ENCODE results near the gene BTG3. TPM values are rescaled to one million over a fixed set of nuclear protein-coding genes. Genes with fewer than 3 reads are reported as not detected.

Gene BTG3
- total RNA-seq, 2 experiments from 2014 or later: 81.9 to 84.0 TPM

GRCh38 chr21:17578162-17578561, 34.5 kb downstream of the BTG3 start:
- CTCF ChIA-PET: no interaction called here
- no peak for DNase-seq
- Histone ChIP-seq H3K4me1 (ENCODE audit: insufficient read depth, low read length) (no peaks in the 10 kb centered on the region), H3K36me3 (ENCODE audit: insufficient read depth, low read length) (no peaks in the 10 kb centered on the region), H3K9me3 (ENCODE audit: control insufficient read depth in 1 of 2, insufficient read depth in 1 of 2, low read length in 2 of 2) (no peaks in the 10 kb centered on the region), H3K4me3 (ENCODE audit: low read length) (no peak overlapping the region), H3K27ac (ENCODE audit: low read depth in 1 of 2, low read length in 2 of 2) (no peak overlapping the region), H3K27me3 (ENCODE audit: control insufficient read depth in 1 of 2, insufficient read depth in 2 of 2, low read length in 2 of 2) (peaks cover 0 to 1% of the 10 kb centered on the region in 2 experiments)
- Mint-ChIP-seq H3K27ac (no peak overlapping the region), H3K4me1 (ENCODE audit: low read depth) (no peaks in the 10 kb centered on the region), H3K27me3 (peaks cover 13% of the 10 kb centered on the region), H3K4me3 (no peak overlapping the region), H3K9me3 (no peaks in the 10 kb centered on the region), H3K36me3 (ENCODE audit: low read depth) (no peaks in the 10 kb centered on the region)
- ATAC-seq (ENCODE audit: poor library complexity): no peak
- POLR2A ChIA-PET: no interaction called here
- intact Hi-C loops (cut with DNase I, micrococcal nuclease): no loop called here
- no peak for TF ChIP-seq CTCF (IDR thresholded peaks at IDR 0.05)

- no peaks in the 10 kb centered on the region for H3K4me1 Mint-ChIP-seq (ENCODE audit: low read depth)
- H3K27me3 Mint-ChIP-seq: peaks cover 17% of the 10 kb centered on the region
- H3K4me3 ChIP-seq (ENCODE audit: low read length): no peak overlapping the region
- H3K27ac Mint-ChIP-seq: no peak overlapping the region
- intact Hi-C loops (cut with DNase I, micrococcal nuclease): no loop called here
- H3K36me3 ChIP-seq (ENCODE audit: insufficient read depth, low read length): no peaks in the 10 kb centered on the region
- H3K9me3 Mint-ChIP-seq: no peaks in the 10 kb centered on the region
- DNase-seq: no peak
- no peak overlapping the region for H3K4me3 Mint-ChIP-seq
- ChIA-PET CTCF (no interaction called here), POLR2A (no interaction called here)
- H3K27ac ChIP-seq (ENCODE audit: low read depth in 1 of 2, low read length in 2 of 2): no peak overlapping the region
- H3K27me3 ChIP-seq (ENCODE audit: control insufficient read depth in 1 of 2, insufficient read depth in 2 of 2, low read length in 2 of 2): peaks cover 0 to 3% of the 10 kb centered on the region in 2 experiments
- TF ChIP-seq CTCF (IDR thresholded peaks at IDR 0.05): no peak
- no peaks in the 10 kb centered on the region for H3K9me3 ChIP-seq (ENCODE audit: control insufficient read depth in 1 of 2, insufficient read depth in 1 of 2, low read length in 2 of 2)
- no peaks in the 10 kb centered on the region for H3K4me1 ChIP-seq (ENCODE audit: insufficient read depth, low read length)
- H3K36me3 Mint-ChIP-seq (ENCODE audit: low read depth): no peaks in the 10 kb centered on the region
- ATAC-seq (ENCODE audit: poor library complexity): no peak
Observed at GRCh38 chr21:17577701-17578100, 35.0 kb downstream of the BTG3 start.

GRCh38 chr21:17576080-17576835, 36.4 kb downstream of the BTG3 start:
- Histone ChIP-seq H3K27me3 (ENCODE audit: control insufficient read depth in 1 of 2, insufficient read depth in 2 of 2, low read length in 2 of 2) (peaks cover 0 to 3% of the 10 kb centered on the region in 2 experiments), H3K4me3 (ENCODE audit: low read length) (no peak overlapping the region), H3K4me1 (ENCODE audit: insufficient read depth, low read length) (no peaks in the 10 kb centered on the region), H3K9me3 (ENCODE audit: control insufficient read depth in 1 of 2, insufficient read depth in 1 of 2, low read length in 2 of 2) (no peaks in the 10 kb centered on the region), H3K27ac (ENCODE audit: low read depth in 1 of 2, low read length in 2 of 2) (no peak overlapping the region), H3K36me3 (ENCODE audit: insufficient read depth, low read length) (no peaks in the 10 kb centered on the region)
- no peak for ATAC-seq (ENCODE audit: poor library complexity)
- no peak for DNase-seq
- intact Hi-C loops (cut with DNase I, micrococcal nuclease): no loop called here
- Mint-ChIP-seq H3K27me3 (peaks cover 17% of the 10 kb centered on the region), H3K9me3 (no peaks in the 10 kb centered on the region), H3K4me1 (ENCODE audit: low read depth) (no peaks in the 10 kb centered on the region), H3K27ac (no peak overlapping the region), H3K36me3 (ENCODE audit: low read depth) (no peaks in the 10 kb centered on the region), H3K4me3 (no peak overlapping the region)
- ChIA-PET CTCF (interaction anchor here (1.0 kb wide), 1 partner anchor 15 kb away, joined by 5 read pairs; no protein-coding TSS in a partner anchor), POLR2A (no interaction called here)
- no peak for TF ChIP-seq CTCF (IDR thresholded peaks at IDR 0.05)

All from CD4-positive, alpha-beta T cell (primary cell).